Activated CD4-positive, CD25-positive, alpha-beta regulatory T cell treated with anti-CD3 and anti-CD28 coated beads, Interleukin-2, amount 50 U/mL, for 72 hours (primary cell): ENCODE measurements around the gene QSER1.
"Not testable (repeated sequence)": the region's sequence is repeated elsewhere in the genome, so short reads cannot be mapped to it uniquely, and the experiment has no call there.

Experiments used
- DNase-seq: peaks from one replicate; pipeline ENCODE4 v3.0.0; 2021

Gene QSER1

DNA sequence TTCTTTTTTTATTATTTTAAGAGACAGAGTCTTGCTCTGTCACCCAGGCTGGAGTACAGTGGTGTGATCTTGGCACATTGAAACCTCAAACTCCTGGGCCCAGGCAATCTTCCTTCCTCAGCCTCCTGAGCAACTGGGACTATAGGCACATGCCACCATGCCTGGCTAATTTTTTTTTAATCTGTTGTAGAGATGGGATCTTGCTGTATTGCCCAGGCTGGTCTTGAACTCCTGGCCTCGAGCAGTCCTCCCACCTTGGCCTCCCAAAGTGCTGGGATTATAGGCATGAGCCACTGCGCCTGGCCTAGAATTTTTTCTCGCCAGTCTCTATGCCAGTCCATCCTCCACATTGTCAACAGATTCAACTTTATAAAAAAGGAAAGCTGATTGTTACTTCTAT lies 44.7 kb downstream of the QSER1 start:
- not testable (repeated sequence) for DNase-seq

DNA sequence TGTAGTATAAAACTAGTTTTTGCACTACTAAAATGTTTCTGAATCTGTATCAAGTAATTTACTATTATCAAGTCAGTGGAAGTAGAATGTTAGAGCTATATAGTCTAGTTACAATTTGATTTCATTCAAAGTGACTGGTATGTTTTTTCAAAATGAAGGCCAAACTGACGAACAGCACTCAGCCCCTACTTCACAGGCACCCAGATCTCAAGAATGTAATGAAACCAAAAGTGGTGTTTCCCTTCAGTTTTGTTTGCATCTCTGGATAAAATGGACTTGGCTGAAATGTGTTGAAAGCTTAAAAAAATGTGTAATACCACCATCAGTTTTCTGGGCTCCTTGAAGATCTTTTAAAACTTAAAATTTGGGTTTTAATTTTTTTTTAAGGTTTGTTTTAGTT lies 46.4 kb downstream of the QSER1 start:
- no peak for DNase-seq

DNA sequence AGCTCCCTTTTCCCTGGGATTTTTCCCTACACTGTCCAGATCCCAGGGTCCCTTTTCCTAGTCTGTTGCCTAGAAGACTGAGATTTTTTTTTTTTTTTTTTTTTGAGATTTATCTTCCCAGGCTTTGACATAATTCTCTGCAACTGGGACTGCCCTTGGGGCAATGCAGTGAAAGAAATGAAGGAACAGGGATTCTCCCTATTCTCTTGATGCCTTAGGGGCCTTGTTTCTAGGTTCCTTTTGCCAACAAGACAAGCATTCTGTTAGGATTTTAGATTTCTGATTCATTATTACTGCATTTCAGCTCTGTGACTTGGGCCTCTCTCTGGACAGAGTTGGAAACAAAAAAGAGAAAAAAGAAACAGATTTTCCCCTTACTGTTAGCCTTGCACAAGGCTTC lies 47.3 kb downstream of the QSER1 start:
- DNase-seq, result no peak

- DNase-seq, result no peak
Observed at GRCh38 chr11:32940865-32941264, 48.3 kb downstream of the QSER1 start.

DNA sequence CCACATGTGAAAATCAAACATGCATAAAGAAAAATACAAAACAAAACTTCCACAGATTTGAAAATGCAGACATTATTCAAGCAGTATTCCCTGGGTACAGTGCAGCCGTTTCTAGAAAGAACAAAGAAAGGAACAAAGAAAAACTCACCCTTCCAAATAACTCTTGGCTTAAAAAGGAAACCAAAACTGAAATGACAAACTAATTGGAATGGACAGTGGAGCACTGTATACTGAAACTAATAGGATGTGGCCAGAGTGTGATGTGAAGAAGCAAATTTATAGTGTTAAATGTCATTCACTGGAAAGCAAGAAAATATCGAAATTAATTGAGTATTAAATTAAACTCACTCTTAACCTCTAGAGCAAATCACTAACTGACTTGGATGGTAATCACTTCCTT lies 55.4 kb downstream of the QSER1 start:
- DNase-seq, result no peak

DNA sequence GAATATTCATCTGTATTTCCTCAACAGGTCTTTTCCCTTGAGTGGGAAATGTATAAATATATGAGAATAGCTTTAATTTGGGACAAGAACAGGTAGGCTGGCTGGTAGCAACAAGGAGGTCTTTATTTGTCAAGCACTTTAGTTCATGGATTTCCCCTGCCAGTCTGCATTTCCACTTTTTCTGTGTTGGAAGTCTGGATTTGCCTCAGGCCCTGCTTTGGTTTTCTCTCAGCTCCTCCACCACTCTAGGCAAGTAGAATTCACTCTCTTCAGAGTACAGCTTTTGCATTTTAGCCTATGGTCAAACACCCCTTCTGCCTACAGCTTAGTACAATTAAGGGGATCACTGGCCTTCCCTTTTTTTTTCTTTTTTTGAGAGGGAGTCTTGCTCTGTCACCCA lies 57.1 kb downstream of the QSER1 start:
- DNase-seq, result no peak

DNA sequence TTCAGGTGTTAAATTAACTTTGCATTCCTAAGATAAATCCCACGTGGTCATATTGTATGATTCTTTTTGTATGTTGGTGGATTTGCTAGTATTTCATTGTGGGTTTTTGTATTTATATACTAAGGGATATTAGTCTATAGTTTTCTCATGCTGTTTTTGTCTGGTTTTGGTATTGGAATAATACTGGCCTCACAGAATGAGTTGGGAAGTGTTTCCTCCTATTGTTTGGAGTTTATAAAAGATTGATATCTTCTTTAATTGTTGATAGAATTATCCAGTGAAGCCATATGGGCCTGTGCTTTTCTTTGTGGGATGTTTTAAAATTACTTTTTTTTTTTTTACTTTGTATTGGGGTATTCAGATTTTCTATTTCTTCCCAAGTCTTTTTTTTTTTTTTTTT lies 59.8 kb downstream of the QSER1 start:
- DNase-seq, result no peak

- DNase-seq, result no peak
Observed at GRCh38 chr11:32953700-32954099, 61.1 kb downstream of the QSER1 start.

GRCh38 chr11:32960553-32961164 lies 68.0 kb downstream of the QSER1 start:
- DNase-seq, result no peak

- DNase-seq, result no peak
Observed at GRCh38 chr11:32962016-32962415, 69.4 kb downstream of the QSER1 start.

DNA sequence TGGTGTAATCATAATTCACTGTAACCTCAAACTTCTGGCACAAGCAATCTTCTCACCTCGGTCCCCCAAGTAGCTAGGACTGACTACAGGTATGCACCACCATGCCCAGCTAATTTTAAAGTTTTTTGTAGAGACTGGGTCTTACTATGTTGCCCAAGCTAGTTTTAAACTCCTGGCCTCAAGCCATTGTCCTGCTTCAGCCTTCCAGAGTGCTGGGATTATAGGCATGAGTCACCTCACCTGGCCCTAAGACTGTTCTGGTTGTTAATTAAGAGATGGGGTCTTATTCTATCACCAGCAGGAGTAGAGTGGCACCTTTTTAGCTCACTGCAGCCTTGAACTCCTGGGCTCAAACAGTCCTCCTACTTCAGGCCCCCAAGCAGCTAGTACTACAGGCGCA lies 71.1 kb downstream of the QSER1 start:
- DNase-seq, result no peak

GRCh38 chr11:32968541-32968940 lies 75.9 kb downstream of the QSER1 start:
- DNase-seq, result no peak

GRCh38 chr11:32972233-32972632 lies 79.6 kb downstream of the QSER1 start:
- not testable (repeated sequence) for DNase-seq

- no peak for DNase-seq
Observed at GRCh38 chr11:32972781-32973180, 80.2 kb downstream of the QSER1 start.

GRCh38 chr11:32982626-32983025 lies 90.0 kb downstream of the QSER1 start:
- no peak for DNase-seq

- no peak for DNase-seq
Observed at GRCh38 chr11:32983506-32983905, 90.9 kb downstream of the QSER1 start.

DNA sequence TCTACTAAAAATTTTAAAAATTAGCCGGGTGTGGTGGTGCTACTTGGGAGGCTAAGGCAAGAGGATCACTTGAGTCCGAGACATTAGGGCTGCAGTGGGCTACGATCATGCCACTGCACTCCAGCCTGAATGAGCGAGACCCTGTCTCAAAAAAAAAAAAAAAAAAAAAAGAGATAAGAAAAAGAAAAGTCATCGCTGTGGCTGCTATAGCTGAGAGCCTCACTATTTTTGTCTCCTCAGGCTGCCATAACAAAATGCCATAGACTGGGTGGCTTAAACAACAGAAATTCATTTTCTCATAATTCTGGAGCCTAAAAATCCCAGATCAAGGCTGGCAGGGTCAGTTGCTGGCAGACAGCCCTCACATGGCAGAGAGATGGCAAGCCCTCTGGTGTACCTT lies 93.0 kb downstream of the QSER1 start:
- DNase-seq, result no peak

DNA sequence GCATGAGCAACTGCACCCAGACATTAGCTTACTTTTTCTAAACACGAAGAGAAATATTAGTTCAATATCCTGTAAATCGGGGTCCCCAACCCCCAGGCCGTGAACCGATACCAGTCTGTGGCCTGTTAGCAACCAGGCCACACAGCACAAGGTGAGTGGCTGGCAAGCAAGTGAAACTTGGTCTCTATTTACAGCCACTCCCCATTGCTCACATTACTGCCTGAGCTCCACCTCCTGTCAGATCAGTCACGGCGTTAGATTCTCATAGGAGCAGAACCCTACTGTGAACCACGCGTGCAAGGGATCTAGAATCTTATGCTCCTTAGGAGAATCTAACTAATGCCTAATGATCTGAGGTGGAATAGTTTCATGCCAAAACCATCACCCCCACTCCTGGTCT lies 95.2 kb downstream of the QSER1 start:
- DNase-seq, result no peak

DNA sequence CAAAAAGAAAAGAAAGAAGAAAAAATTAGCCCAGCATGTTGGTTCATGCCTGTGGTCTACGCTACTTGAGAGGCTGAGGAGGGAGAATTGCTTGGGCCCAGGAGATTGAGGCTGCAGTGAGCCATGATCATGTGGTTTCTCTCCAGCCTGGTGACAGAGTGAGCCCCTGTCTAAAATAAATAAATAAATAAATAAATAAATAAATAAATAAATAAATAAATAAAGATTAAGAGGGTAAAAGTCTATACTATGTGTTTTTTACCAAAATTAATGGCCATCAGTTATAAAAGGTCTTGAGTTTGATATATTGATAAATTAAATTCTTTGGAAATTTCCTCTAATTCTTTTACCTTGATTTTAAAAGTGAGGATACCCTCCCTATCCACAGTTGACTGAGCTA lies 97.9 kb downstream of the QSER1 start:
- DNase-seq, result no peak

GRCh38 chr11:32991427-32991826 lies 98.8 kb downstream of the QSER1 start:
- no peak for DNase-seq

- DNase-seq, result no peak
Observed at GRCh38 chr11:32991898-32992297, 99.3 kb downstream of the QSER1 start.

DNA sequence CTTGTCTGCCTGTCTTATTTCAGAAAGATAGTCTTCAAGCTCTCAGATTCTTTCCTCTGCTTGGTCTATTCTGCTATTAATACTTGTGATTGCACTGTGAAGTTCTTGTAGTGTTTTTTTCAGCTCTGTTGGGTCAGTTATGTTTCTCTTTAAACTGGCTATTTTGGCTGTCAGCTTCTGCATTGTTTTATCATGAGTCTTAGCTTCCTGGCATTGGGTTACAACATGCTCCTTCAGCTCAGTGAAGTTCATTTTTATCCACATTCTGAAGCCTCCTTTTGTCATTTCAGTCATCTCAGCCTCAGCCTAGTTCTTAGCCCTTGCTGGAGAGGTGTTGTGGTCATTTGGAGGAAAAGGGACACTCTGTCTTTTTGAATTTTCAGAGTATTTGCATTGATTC lies 107.6 kb downstream of the QSER1 start:
- no peak for DNase-seq

GRCh38 chr11:33001281-33001680 lies 108.7 kb downstream of the QSER1 start:
- DNase-seq, result no peak

- DNase-seq, result no peak
Observed at GRCh38 chr11:33001751-33002542, 109.3 kb downstream of the QSER1 start.

DNA sequence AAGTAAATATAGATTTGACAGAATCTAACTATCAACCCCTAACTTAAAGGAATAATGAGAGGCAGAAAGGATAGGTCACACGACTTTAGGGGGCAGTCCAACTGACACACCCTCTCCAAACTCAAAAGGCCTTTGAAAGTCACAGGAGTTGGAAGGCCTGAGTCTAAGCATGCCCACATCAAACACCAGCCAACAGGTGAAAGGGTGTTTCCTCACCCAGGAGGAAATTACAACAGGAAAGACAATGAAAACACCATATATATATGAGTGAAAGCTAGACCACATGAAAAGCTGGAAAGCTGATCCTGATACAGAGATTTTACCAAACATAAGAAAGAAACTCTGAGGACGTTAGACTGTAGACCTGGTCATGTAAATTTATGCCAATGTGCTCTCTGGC lies 112.6 kb downstream of the QSER1 start:
- no peak for DNase-seq
